ENCODE measurements around the gene LYPD8. TPM values are rescaled to one million over a fixed set of nuclear protein-coding genes. Genes with fewer than 3 reads are reported as not detected.

Gene LYPD8
- total and polyA plus RNA-seq, 2 donors (not counting 3 experiments of a cell fraction or from before 2014, with no cell fraction given): not detected

- H3K27me3 ChIP-seq (ENCODE audit: control insufficient read depth in 2 of 2, insufficient read depth in 2 of 2, low read length in 2 of 2): no peaks in the 10 kb centered on the region
- H3K9ac ChIP-seq (replicated peaks; ENCODE audit: extremely low read depth, insufficient read depth, low read length): no peak overlapping the region
- dilution Hi-C loops (cut with MboI; ENCODE audit: extremely low pct_ligation_motif_present, low sequenced_read_pairs) (no loop called here), intact Hi-C loops (cut with micrococcal nuclease) (loop anchor here (1.0 kb wide), 1 partner anchor 25 kb away; no protein-coding TSS in a partner anchor)
- no peak overlapping the region for H3K27ac ChIP-seq (ENCODE audit: insufficient read depth, low read depth, low read length)
- ChIA-PET POLR2A (no interaction called here), CTCF (no interaction called here)
- no peak for DNase-seq (ENCODE audit: low read depth, low spot score)
- TF ChIP-seq GATA2 (IDR thresholded peaks at IDR 0.05; ENCODE audit: insufficient read depth, insufficient read length, low read depth, low read length) (no peak), JUN (IDR thresholded peaks at IDR 0.05; ENCODE audit: borderline replicate concordance, insufficient read depth, insufficient read length, low read depth) (no peak), MYC (IDR thresholded peaks at IDR 0.05; ENCODE audit: low read depth, low read length) (no peak), POLR2AphosphoS5 (IDR thresholded peaks at IDR 0.05; ENCODE audit: insufficient read depth, low read depth, low read length) (no peak), POLR2A (IDR thresholded peaks at IDR 0.05; ENCODE audit: low read depth, low read length) (no peak), FOS (IDR thresholded peaks at IDR 0.05; ENCODE audit: borderline replicate concordance, insufficient read depth, low read length) (no peak)
- FAIRE-seq: no peak
- no peaks in the 10 kb centered on the region for H3K9me1 ChIP-seq (replicated peaks; ENCODE audit: control insufficient read depth, extremely low read depth, insufficient read depth, low read length)
- no peaks in the 10 kb centered on the region for H4K20me1 ChIP-seq (replicated peaks; ENCODE audit: control insufficient read depth, extremely low read depth, insufficient read depth, low read length)
- peaks cover 5% of the 10 kb centered on the region for H3K9me3 ChIP-seq (replicated peaks; ENCODE audit: control insufficient read depth, insufficient read depth, low read length)
- no peak overlapping the region for H2AFZ ChIP-seq (ENCODE audit: low read depth, low read length)
- H3K4me3 ChIP-seq (replicated peaks in 1 of 3; ENCODE audit: insufficient read depth in 1 of 3, low read depth in 1 of 3, low read length in 3 of 3): no peak overlapping the region
- H3K4me1 ChIP-seq (ENCODE audit: control insufficient read depth, extremely low read depth, insufficient read depth, low read length): no peaks in the 10 kb centered on the region
- H3K36me3 ChIP-seq (ENCODE audit: control insufficient read depth in 2 of 2, extremely low read depth in 1 of 2, insufficient read depth in 2 of 2, low read length in 2 of 2): no peaks in the 10 kb centered on the region
- no peak overlapping the region for H3K4me2 ChIP-seq (ENCODE audit: insufficient read depth, low read length)
- no TSS peak for BruUV-seq (replicated peaks)
- H3K79me2 ChIP-seq (ENCODE audit: control insufficient read depth, insufficient read depth, low read length): no peaks in the 10 kb centered on the region
These were observed 41.3 kb downstream of the LYPD8 start for GRCh38 chr1:248714248-248714647.

DNA sequence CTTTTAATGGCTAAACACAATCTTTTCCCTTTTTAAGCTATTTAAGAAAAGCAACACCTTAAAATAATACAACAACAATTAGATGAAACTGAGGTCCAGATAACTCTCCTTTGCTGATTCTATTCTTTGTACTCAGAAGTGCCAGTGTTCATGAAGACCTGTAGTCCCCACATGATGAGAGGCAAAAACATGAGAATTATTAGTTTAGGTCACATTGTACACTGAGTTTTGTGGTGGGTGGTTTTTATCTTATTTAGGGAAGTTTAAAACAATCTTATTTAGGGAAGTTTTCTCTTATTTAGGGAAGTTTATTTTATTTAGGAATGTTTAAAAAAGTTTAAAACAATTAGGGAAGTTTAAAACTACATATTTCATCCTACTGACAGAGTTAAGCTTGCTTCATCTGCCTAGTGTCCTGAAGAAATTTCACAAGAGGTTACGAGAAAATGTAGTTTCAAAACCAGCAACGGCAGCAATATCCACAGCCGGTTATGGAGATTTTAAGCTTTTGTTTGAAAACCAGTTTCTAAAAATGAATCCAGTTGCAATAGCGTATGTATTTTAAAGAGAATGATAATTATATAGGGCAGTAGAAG lies 45.2 kb downstream of the LYPD8 start:
- no peak for FAIRE-seq
- intact Hi-C loops (cut with micrococcal nuclease): no loop called here
- CTCF ChIA-PET: no interaction called here

More for the DNA sequence above, 45.2 kb downstream of the LYPD8 start:
- TF ChIP-seq, protein P1, sequence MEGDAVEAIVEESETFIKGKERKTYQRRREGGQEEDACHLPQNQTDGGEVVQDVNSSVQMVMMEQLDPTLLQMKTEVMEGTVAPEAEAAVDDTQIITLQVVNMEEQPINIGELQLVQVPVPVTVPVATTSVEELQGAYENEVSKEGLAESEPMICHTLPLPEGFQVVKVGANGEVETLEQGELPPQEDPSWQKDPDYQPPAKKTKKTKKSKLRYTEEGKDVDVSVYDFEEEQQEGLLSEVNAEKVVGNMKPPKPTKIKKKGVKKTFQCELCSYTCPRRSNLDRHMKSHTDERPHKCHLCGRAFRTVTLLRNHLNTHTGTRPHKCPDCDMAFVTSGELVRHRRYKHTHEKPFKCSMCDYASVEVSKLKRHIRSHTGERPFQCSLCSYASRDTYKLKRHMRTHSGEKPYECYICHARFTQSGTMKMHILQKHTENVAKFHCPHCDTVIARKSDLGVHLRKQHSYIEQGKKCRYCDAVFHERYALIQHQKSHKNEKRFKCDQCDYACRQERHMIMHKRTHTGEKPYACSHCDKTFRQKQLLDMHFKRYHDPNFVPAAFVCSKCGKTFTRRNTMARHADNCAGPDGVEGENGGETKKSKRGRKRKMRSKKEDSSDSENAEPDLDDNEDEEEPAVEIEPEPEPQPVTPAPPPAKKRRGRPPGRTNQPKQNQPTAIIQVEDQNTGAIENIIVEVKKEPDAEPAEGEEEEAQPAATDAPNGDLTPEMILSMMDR (IDR thresholded peaks at IDR 0.05; ENCODE audit: extremely low read depth in 1 of 2, insufficient read depth in 1 of 2, low read depth in 1 of 2, low read length in 2 of 2): no peak
- TF ChIP-seq MYC (IDR thresholded peaks at IDR 0.05; ENCODE audit: low read depth, low read length) (no peak), JUN (IDR thresholded peaks at IDR 0.05; ENCODE audit: borderline replicate concordance, insufficient read depth, insufficient read length, low read depth) (no peak), POLR2AphosphoS5 (IDR thresholded peaks at IDR 0.05; ENCODE audit: insufficient read depth, low read depth, low read length) (no peak), FOS (IDR thresholded peaks at IDR 0.05; ENCODE audit: borderline replicate concordance, insufficient read depth, low read length) (no peak)
- Histone ChIP-seq H3K9me3 (replicated peaks; ENCODE audit: control insufficient read depth, insufficient read depth, low read length) (peaks cover 5% of the 10 kb centered on the region), H3K9ac (replicated peaks; ENCODE audit: extremely low read depth, insufficient read depth, low read length) (no peak overlapping the region), H3K27ac (ENCODE audit: insufficient read depth, low read depth, low read length) (no peak overlapping the region), H3K4me2 (ENCODE audit: insufficient read depth, low read length) (no peak overlapping the region), H3K4me1 (ENCODE audit: control insufficient read depth, extremely low read depth, insufficient read depth, low read length) (no peaks in the 10 kb centered on the region), H4K20me1 (replicated peaks; ENCODE audit: control insufficient read depth, extremely low read depth, insufficient read depth, low read length) (no peaks in the 10 kb centered on the region), H2AFZ (ENCODE audit: low read depth, low read length) (no peak overlapping the region), H3K4me3 (replicated peaks in 1 of 3; ENCODE audit: insufficient read depth in 1 of 3, low read depth in 1 of 3, low read length in 3 of 3) (no peak overlapping the region), H3K36me3 (ENCODE audit: control insufficient read depth in 2 of 2, extremely low read depth in 1 of 2, insufficient read depth in 2 of 2, low read length in 2 of 2) (no peaks in the 10 kb centered on the region), H3K79me2 (ENCODE audit: control insufficient read depth, insufficient read depth, low read length) (no peaks in the 10 kb centered on the region), H3K27me3 (ENCODE audit: control insufficient read depth in 2 of 2, insufficient read depth in 2 of 2, low read length in 2 of 2) (no peaks in the 10 kb centered on the region), H3K9me1 (replicated peaks; ENCODE audit: control insufficient read depth, extremely low read depth, insufficient read depth, low read length) (no peaks in the 10 kb centered on the region)
- dilution Hi-C loops (cut with MboI; ENCODE audit: extremely low pct_ligation_motif_present, low sequenced_read_pairs): no loop called here
- BruUV-seq (replicated peaks): no TSS peak
- POLR2A ChIA-PET: no interaction called here
- DNase-seq (ENCODE audit: low read depth, low spot score): no peak

All from endothelial cell of umbilical vein (primary cell).